SK-N-SH treated with all-trans-retinoic acid at 6 μM for 48 hours (cell line): ENCODE measurements around the gene TCF12.

ENCODE experiments used
- BACH2 ChIP-seq: fragments of 250-450 bp; sonication (Bioruptor Pico); IDR thresholded peaks from 2 replicates; pipeline ENCODE4 v1.9.0; 2021; ENCODE audit warnings: mild to moderate bottlenecking, borderline replicate concordance
- CSDC2 ChIP-seq: fragments of 250-450 bp; sonication (Bioruptor Pico); IDR thresholded peaks from 2 replicates; pipeline ENCODE4 v1.5.0; 2020; ENCODE audit warnings: mild to moderate bottlenecking, moderate library complexity
- ESRRG ChIP-seq: fragments of 250-450 bp; sonication (Bioruptor Pico); IDR thresholded peaks from 2 replicates; pipeline ENCODE4 v1.6.1; 2021; ENCODE audit warnings: mild to moderate bottlenecking
- TCF4 ChIP-seq: fragments of 250-450 bp; sonication (Bioruptor Pico); IDR thresholded peaks from 2 replicates; pipeline ENCODE4 v1.8.0; 2021; ENCODE audit warnings: mild to moderate bottlenecking, moderate library complexity, borderline replicate concordance
- TSHZ2 ChIP-seq: fragments of 250-450 bp; sonication (Bioruptor Pico); IDR thresholded peaks from 2 replicates; pipeline ENCODE4 v1.5.0; 2020; ENCODE audit warnings: mild to moderate bottlenecking, moderate library complexity
- ZC3H10 ChIP-seq: fragments of 250-450 bp; sonication (Bioruptor Pico); IDR thresholded peaks from 2 replicates; pipeline ENCODE4 v1.5.1; 2021; ENCODE audit warnings: mild to moderate bottlenecking, moderate library complexity
- ZFP3 ChIP-seq: fragments of 250-450 bp; sonication (Bioruptor Pico); IDR thresholded peaks from 2 replicates; pipeline ENCODE4 v1.5.0; 2020; ENCODE audit warnings: mild to moderate bottlenecking, moderate library complexity
- ZNF70 ChIP-seq: fragments of 450-650 bp; formaldehyde crosslinking; IDR thresholded peaks from 2 replicates; pipeline ENCODE4 v1.5.0; 2020; ENCODE audit warnings: mild to moderate bottlenecking, moderate library complexity
- ZNF8 ChIP-seq: fragments of 450-650 bp; formaldehyde crosslinking; IDR thresholded peaks from 2 replicates; pipeline ENCODE4 v1.5.0; 2020; ENCODE audit warnings: mild to moderate bottlenecking, moderate library complexity
- TF ChIP-seq, protein P1 (sequence below): fragments of 250-450 bp; sonication (Bioruptor Pico); IDR thresholded peaks from 2 replicates; pipeline ENCODE4 v1.8.0; 2020; ENCODE audit warnings: mild to moderate bottlenecking, moderate library complexity, borderline replicate concordance

DNA sequence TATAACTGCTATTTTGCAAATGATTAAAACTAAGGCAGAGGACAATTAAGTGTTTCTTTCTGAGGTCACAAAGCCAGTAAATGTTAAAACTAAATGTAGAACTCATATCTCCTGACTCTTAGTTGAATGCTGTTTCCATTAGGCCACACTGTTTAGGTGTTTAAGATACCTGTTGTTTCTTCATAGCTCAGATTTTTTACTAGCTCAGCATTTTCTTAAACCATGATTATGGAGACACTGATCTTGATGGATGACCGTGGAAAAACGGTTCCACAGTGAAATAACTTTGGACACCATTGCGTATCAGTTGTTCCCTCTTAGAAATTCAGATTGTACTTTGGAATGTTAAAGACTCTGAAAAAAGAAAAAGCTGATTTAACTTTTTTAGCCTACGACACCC lies 177.5 kb downstream of the TCF12 start:
- no peak for TF ChIP-seq ZNF8
- TF ChIP-seq, protein P1, sequence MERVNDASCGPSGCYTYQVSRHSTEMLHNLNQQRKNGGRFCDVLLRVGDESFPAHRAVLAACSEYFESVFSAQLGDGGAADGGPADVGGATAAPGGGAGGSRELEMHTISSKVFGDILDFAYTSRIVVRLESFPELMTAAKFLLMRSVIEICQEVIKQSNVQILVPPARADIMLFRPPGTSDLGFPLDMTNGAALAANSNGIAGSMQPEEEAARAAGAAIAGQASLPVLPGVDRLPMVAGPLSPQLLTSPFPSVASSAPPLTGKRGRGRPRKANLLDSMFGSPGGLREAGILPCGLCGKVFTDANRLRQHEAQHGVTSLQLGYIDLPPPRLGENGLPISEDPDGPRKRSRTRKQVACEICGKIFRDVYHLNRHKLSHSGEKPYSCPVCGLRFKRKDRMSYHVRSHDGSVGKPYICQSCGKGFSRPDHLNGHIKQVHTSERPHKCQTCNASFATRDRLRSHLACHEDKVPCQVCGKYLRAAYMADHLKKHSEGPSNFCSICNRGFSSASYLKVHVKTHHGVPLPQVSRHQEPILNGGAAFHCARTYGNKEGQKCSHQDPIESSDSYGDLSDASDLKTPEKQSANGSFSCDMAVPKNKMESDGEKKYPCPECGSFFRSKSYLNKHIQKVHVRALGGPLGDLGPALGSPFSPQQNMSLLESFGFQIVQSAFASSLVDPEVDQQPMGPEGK (CRISPR knock-in tag), result no peak
- TF ChIP-seq TSHZ2 (CRISPR knock-in tag), result no peak
- TF ChIP-seq CSDC2, result no peak
- TF ChIP-seq ZC3H10 (CRISPR knock-in tag), result no peak
- no peak for TF ChIP-seq ESRRG (CRISPR knock-in tag)
- TF ChIP-seq ZFP3 (CRISPR knock-in tag), result no peak
- TF ChIP-seq ZNF70 (CRISPR knock-in tag), result no peak
- TF ChIP-seq BACH2 (CRISPR knock-in tag), result no peak
- TF ChIP-seq TCF4 (CRISPR knock-in tag), result no peak
